SK-N-SH (cell line): ENCODE measurements around the gene OSGIN1. TPM values are rescaled to one million over a fixed set of nuclear protein-coding genes. Genes with fewer than 3 reads are reported as not detected.

Source experiments
- CTCF ChIA-PET: fragments of 300-600, 350-600 bp; formaldehyde crosslinking; extraction: SDS; loops from one replicate; lab custom pipeline; 2021; lab: Yijun Ruan, JAX
- POLR2A ChIA-PET: fragments of 350-600 bp; sonication (Branson Sonifier 250); formaldehyde crosslinking; extraction: SDS; loops from one replicate; lab custom pipeline; 2020; ENCODE audit warnings: antibody characterized with exemption, inconsistent platforms; lab: Yijun Ruan, JAX
- DNase-seq: peaks from one replicate; pipeline ENCODE4 v3.0.0; 2012
- H2AFZ ChIP-seq: fragments of 200-600 bp; sonication (generic); 2 replicates; pipeline ENCODE4 v1.8.1; 2016; ENCODE audit warnings: antibody characterized with exemption, mild to moderate bottlenecking, low read depth
- H3F3A ChIP-seq: fragments of 200-600 bp; sonication (generic); replicated peaks from 2 replicates; pipeline ENCODE3; 2016; ENCODE audit warnings: antibody characterized with exemption, mild to moderate bottlenecking; ENCODE audit not compliant: insufficient read depth
- H3K27ac ChIP-seq, 2 experiments: fragments of 200-500 bp in 1 of 2; fragments of 200-600 bp in 1 of 2; sonication (Bioruptor generic) in 1 of 2; sonication (generic), shearing (Covaris generic) in 1 of 2; 2 replicates each; pipeline versions ENCODE4 v1.5.1 to v1.6.1; 2014 to 2016; ENCODE audit warnings: low read depth in 2 of 2, inconsistent platforms in 1 of 2, low read length in 1 of 2, mild to moderate bottlenecking in 1 of 2, mixed read lengths in 1 of 2
- H3K27me3 ChIP-seq: fragments of 200-600 bp; sonication (generic), shearing (Covaris generic); 2 replicates; pipeline ENCODE4 v1.6.1; 2016; ENCODE audit warnings: mixed run types; ENCODE audit not compliant: insufficient read depth
- H3K36me3 ChIP-seq, 2 experiments: fragments of 200-500 bp in 1 of 2; fragments of 200-600 bp in 1 of 2; sonication (Bioruptor generic) in 1 of 2; sonication (generic) in 1 of 2; replicated peaks in 1 of 2; 2 replicates each; pipeline versions ENCODE3 to v1.5.1; 2014 to 2016; ENCODE audit warnings: low read length in 1 of 2, mild to moderate bottlenecking in 1 of 2; ENCODE audit not compliant: insufficient read depth in 2 of 2, control insufficient read depth in 1 of 2
- H3K4me1 ChIP-seq, 2 experiments: fragments of 200-500 bp in 1 of 2; fragments of 200-600 bp in 1 of 2; sonication (Bioruptor generic) in 1 of 2; sonication (generic), shearing (Covaris generic) in 1 of 2; 2 replicates each; pipeline versions ENCODE4 v1.5.1 to v1.6.1; 2014 to 2016; ENCODE audit warnings: low read depth in 1 of 2, low read length in 1 of 2, mixed run types in 1 of 2; ENCODE audit not compliant: insufficient read depth in 2 of 2, control insufficient read depth in 1 of 2
- H3K4me2 ChIP-seq: fragments of 200-600 bp; sonication (generic), shearing (Covaris generic); 2 replicates; pipeline ENCODE4 v1.6.1; 2017; ENCODE audit warnings: mixed run types
- H3K4me3 ChIP-seq, 2 experiments: fragments of 200-500 bp in 1 of 2; fragments of 200-600 bp in 1 of 2; sonication (Bioruptor generic) in 1 of 2; sonication (generic), shearing (Covaris generic) in 1 of 2; 2 replicates each; pipeline versions ENCODE4 v1.5.1 to v1.8.1; 2014 to 2016; ENCODE audit warnings: low read depth in 2 of 2, inconsistent platforms in 1 of 2, low read length in 1 of 2, mild to moderate bottlenecking in 1 of 2, mixed read lengths in 1 of 2, moderate library complexity in 1 of 2
- H3K79me2 ChIP-seq: fragments of 200-600 bp; sonication (generic); 2 replicates; pipeline ENCODE4 v1.8.1; 2017; ENCODE audit warnings: mild to moderate bottlenecking; ENCODE audit not compliant: insufficient read depth
- H3K9ac ChIP-seq: fragments of 200-600 bp; sonication (generic); 2 replicates; pipeline ENCODE4 v1.6.1; 2017; ENCODE audit warnings: mixed run types
- H3K9me2 ChIP-seq: fragments of 200-600 bp; sonication (generic); 2 replicates; pipeline ENCODE4 v1.6.1; 2017; ENCODE audit warnings: mixed run types
- H3K9me3 ChIP-seq: fragments of 200-600 bp; sonication (generic); 2 replicates; pipeline ENCODE4 v1.6.1; 2017; ENCODE audit warnings: mixed run types, mild to moderate bottlenecking, moderate library complexity
- H4K20me1 ChIP-seq: fragments of 200-600 bp; sonication (generic); 2 replicates; pipeline ENCODE4 v1.6.1; 2017; ENCODE audit warnings: mild to moderate bottlenecking, mixed run types; ENCODE audit not compliant: insufficient read depth
- ELF1 ChIP-seq: IDR thresholded peaks from 2 replicates; pipeline ENCODE4 v1.4.0; 2012
- EZH2phosphoT487 ChIP-seq: fragments of 200-600 bp; sonication (generic); IDR thresholded peaks from 2 replicates; pipeline ENCODE4 v1.6.1; 2017; ENCODE audit warnings: low read depth, mixed run types, mild to moderate bottlenecking, antibody characterized with exemption, moderate library complexity, borderline replicate concordance
- FOSL2 ChIP-seq: IDR thresholded peaks from 2 replicates; pipeline ENCODE4 v1.4.0; 2012; ENCODE audit warnings: low read depth, mild to moderate bottlenecking, moderate library complexity, borderline replicate concordance
- FOXJ3 ChIP-seq: sonication (generic); formaldehyde crosslinking; IDR thresholded peaks from 2 replicates; pipeline ENCODE4 v1.5.1; 2020; ENCODE audit warnings: mild to moderate bottlenecking, missing genetic modification reagents
- FOXM1 ChIP-seq: IDR thresholded peaks from 2 replicates; pipeline ENCODE4 v1.4.0; 2012; ENCODE audit warnings: low read depth, mild to moderate bottlenecking
- GABPA ChIP-seq: IDR thresholded peaks from 2 replicates; pipeline ENCODE4 v1.4.0; 2012; ENCODE audit warnings: low read depth, mild to moderate bottlenecking
- GATA2 ChIP-seq: sonication (generic); formaldehyde crosslinking; IDR thresholded peaks from 2 replicates; pipeline ENCODE4 v1.5.0; 2020; ENCODE audit warnings: mild to moderate bottlenecking, missing genetic modification reagents
- MAX ChIP-seq: IDR thresholded peaks from 2 replicates; pipeline ENCODE4 v1.4.0; 2012; ENCODE audit warnings: low read depth
- MXI1 ChIP-seq: IDR thresholded peaks from 2 replicates; pipeline ENCODE4 v1.6.1; 2012; ENCODE audit warnings: mild to moderate bottlenecking, low read depth, low read length, improper control_type of control experiment
- POLR2AphosphoS5 ChIP-seq: IDR thresholded peaks from 2 replicates; pipeline ENCODE4 v1.6.1; 2012; ENCODE audit warnings: low read depth, low read length
- RFX5 ChIP-seq: IDR thresholded peaks from 2 replicates; pipeline ENCODE4 v1.6.1; 2012; ENCODE audit warnings: mild to moderate bottlenecking, improper control_type of control experiment, low read length
- SIN3A ChIP-seq: IDR thresholded peaks from 2 replicates; pipeline ENCODE4 v1.6.1; 2012; ENCODE audit warnings: low read depth, mild to moderate bottlenecking, low read length, moderate library complexity, borderline replicate concordance
- TAF1 ChIP-seq: IDR thresholded peaks from 2 replicates; pipeline ENCODE4 v1.6.1; 2012; ENCODE audit warnings: low read depth, mild to moderate bottlenecking, low read length, moderate library complexity, borderline replicate concordance
- TCF12 ChIP-seq: IDR thresholded peaks from 2 replicates; pipeline ENCODE4 v1.4.0; 2012
- ZBTB33 ChIP-seq: IDR thresholded peaks from 2 replicates; pipeline ENCODE4 v1.4.0; 2012; ENCODE audit warnings: low read depth, borderline replicate concordance
- WGBS: methylation state at CpG from one replicate; pipeline ENCODE4 v1.1.6; 2017; ENCODE audit warnings: low lambda C conversion rate; 5-methylcytosine and 5-hydroxymethylcytosine counted together
- polyA plus RNA-seq, 3 experiments: library from polyadenylated mRNA; depleted of rRNA; stranded (reverse); fragments of >200 nt; gene quantifications; 2 replicates each; pipeline ENCODE4 v1.2.3, GENCODE V29; 2012
- TF ChIP-seq, protein P1 (sequence below): IDR thresholded peaks from 2 replicates; pipeline ENCODE4 v1.6.1; 2012; ENCODE audit warnings: mild to moderate bottlenecking, low read depth, low read length, moderate library complexity
- TF ChIP-seq, protein P2 (sequence below): fragments of 150-350 bp; IDR thresholded peaks from 2 replicates; pipeline ENCODE4 v1.6.1; 2016; ENCODE audit warnings: mild to moderate bottlenecking, low read depth, low read length
- TF ChIP-seq, protein P3 (sequence below): fragments of 150-350 bp; IDR thresholded peaks from 2 replicates; pipeline ENCODE4 v1.6.1; 2017; ENCODE audit warnings: antibody characterized with exemption, low read length, low read depth, borderline replicate concordance
- TF ChIP-seq, protein P4 (sequence below): IDR thresholded peaks from 2 replicates; pipeline ENCODE4; 2012

Gene OSGIN1
- polyA plus RNA-seq, 1 of the 3 experiments (the other 2 are of a cell fraction): 4.8 TPM

- 28% methylated on average over 14 of the region's 27 CpGs for WGBS
- POLR2A ChIA-PET: no interaction called here
Observed at GRCh38 chr16:83925957-83926725, 26.9 kb upstream of the OSGIN1 start.

More at GRCh38 chr16:83925957-83926725, 26.9 kb upstream of the OSGIN1 start:
- H3K9me3 ChIP-seq: no peaks in the 10 kb centered on the region
- H3K4me2 ChIP-seq: peak overlapping the region; percentile 59; the same call in 1 of the 2 replicates
- H2AFZ ChIP-seq: peak overlapping the region; percentile 46; the same call in 1 of the 2 replicates
- peak overlapping the region in 1 of 2 experiments; percentile 51; a peak in 1 of 4 replicates for H3K4me3 ChIP-seq
- H3K9me2 ChIP-seq: no peaks in the 10 kb centered on the region
- no peaks in the 10 kb centered on the region for H3F3A ChIP-seq
- DNase-seq: peak; percentile 32
- H4K20me1 ChIP-seq: 0 out of 2 replicates have a peak, but pooled peaks cover 3% of the 10 kb centered on the region
- no peak for TF ChIP-seq ZBTB33
- TF ChIP-seq MAX: no peak
- no peak for TF ChIP-seq MXI1
- no peak for TF ChIP-seq GATA2 (CRISPR knock-in tag)
- no peak for TF ChIP-seq TCF12
- no peak for TF ChIP-seq TAF1
- no peak for TF ChIP-seq FOSL2
- no peak for TF ChIP-seq POLR2AphosphoS5
- TF ChIP-seq GABPA: no peak
- TF ChIP-seq, protein P1, sequence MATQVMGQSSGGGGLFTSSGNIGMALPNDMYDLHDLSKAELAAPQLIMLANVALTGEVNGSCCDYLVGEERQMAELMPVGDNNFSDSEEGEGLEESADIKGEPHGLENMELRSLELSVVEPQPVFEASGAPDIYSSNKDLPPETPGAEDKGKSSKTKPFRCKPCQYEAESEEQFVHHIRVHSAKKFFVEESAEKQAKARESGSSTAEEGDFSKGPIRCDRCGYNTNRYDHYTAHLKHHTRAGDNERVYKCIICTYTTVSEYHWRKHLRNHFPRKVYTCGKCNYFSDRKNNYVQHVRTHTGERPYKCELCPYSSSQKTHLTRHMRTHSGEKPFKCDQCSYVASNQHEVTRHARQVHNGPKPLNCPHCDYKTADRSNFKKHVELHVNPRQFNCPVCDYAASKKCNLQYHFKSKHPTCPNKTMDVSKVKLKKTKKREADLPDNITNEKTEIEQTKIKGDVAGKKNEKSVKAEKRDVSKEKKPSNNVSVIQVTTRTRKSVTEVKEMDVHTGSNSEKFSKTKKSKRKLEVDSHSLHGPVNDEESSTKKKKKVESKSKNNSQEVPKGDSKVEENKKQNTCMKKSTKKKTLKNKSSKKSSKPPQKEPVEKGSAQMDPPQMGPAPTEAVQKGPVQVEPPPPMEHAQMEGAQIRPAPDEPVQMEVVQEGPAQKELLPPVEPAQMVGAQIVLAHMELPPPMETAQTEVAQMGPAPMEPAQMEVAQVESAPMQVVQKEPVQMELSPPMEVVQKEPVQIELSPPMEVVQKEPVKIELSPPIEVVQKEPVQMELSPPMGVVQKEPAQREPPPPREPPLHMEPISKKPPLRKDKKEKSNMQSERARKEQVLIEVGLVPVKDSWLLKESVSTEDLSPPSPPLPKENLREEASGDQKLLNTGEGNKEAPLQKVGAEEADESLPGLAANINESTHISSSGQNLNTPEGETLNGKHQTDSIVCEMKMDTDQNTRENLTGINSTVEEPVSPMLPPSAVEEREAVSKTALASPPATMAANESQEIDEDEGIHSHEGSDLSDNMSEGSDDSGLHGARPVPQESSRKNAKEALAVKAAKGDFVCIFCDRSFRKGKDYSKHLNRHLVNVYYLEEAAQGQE: no peak
- TF ChIP-seq FOXM1: no peak
- TF ChIP-seq, protein P2, sequence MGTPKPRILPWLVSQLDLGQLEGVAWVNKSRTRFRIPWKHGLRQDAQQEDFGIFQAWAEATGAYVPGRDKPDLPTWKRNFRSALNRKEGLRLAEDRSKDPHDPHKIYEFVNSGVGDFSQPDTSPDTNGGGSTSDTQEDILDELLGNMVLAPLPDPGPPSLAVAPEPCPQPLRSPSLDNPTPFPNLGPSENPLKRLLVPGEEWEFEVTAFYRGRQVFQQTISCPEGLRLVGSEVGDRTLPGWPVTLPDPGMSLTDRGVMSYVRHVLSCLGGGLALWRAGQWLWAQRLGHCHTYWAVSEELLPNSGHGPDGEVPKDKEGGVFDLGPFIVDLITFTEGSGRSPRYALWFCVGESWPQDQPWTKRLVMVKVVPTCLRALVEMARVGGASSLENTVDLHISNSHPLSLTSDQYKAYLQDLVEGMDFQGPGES: no peak
- no peak for TF ChIP-seq ELF1
- TF ChIP-seq, protein P3, sequence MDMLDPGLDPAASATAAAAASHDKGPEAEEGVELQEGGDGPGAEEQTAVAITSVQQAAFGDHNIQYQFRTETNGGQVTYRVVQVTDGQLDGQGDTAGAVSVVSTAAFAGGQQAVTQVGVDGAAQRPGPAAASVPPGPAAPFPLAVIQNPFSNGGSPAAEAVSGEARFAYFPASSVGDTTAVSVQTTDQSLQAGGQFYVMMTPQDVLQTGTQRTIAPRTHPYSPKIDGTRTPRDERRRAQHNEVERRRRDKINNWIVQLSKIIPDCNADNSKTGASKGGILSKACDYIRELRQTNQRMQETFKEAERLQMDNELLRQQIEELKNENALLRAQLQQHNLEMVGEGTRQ: no peak
- no peak for TF ChIP-seq RFX5
- TF ChIP-seq, protein P4, sequence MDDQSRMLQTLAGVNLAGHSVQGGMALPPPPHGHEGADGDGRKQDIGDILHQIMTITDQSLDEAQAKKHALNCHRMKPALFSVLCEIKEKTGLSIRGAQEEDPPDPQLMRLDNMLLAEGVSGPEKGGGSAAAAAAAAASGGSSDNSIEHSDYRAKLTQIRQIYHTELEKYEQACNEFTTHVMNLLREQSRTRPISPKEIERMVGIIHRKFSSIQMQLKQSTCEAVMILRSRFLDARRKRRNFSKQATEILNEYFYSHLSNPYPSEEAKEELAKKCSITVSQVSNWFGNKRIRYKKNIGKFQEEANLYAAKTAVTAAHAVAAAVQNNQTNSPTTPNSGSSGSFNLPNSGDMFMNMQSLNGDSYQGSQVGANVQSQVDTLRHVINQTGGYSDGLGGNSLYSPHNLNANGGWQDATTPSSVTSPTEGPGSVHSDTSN: no peak
- TF ChIP-seq FOXJ3 (CRISPR knock-in tag): no peak
- TF ChIP-seq EZH2phosphoT487: no peak
- no peak for TF ChIP-seq SIN3A
- no peak overlapping the region for H3K9ac ChIP-seq
- peaks cover 0 to 11% of the 10 kb centered on the region in 2 experiments; a peak in 1 of 4 replicates for H3K4me1 ChIP-seq
- H3K27ac ChIP-seq: no peak overlapping the region
- H3K79me2 ChIP-seq: no peaks in the 10 kb centered on the region
- H3K36me3 ChIP-seq: no peaks in the 10 kb centered on the region
- CTCF ChIA-PET: interaction anchor here (0.6 to 2.9 kb wide), 20 partner anchors 11 to 162 kb away, joined by 3 to 33 read pairs (median 5); partner anchors contain the start of genes MLYCD and OSGIN1
- H3K27me3 ChIP-seq: no peaks in the 10 kb centered on the region
